22Rv1 (cell line): ENCODE measurements around the gene PROM1.

Experiments used
- CTCF ChIP-seq: fragments of 450-650 bp; IDR thresholded peaks from 2 replicates; pipeline ENCODE4 v1.5.1; 2017; ENCODE audit warnings: mild to moderate bottlenecking
- ZFX ChIP-seq: fragments of 450-650 bp; IDR thresholded peaks from 2 replicates; pipeline ENCODE4 v1.6.1; 2017; ENCODE audit warnings: antibody characterized with exemption, borderline replicate concordance

GRCh38 chr4:16018841-16019240 lies 65.0 kb downstream of the PROM1 start:
- no peak for TF ChIP-seq CTCF
- no peak for TF ChIP-seq ZFX
